Gastroesophageal sphincter (tissue), 4 donors: ENCODE results near the gene SDK1. TPM values are rescaled to one million over a fixed set of nuclear protein-coding genes. Genes with fewer than 3 reads are reported as not detected.

ENCODE experiments used
- ATAC-seq: fragments of 150-250 bp; one replicate; pipeline ENCODE4 v1.9.1; 2016; ENCODE audit warnings: mild to moderate bottlenecking, moderate library complexity
- H3K27ac ChIP-seq, 4 donors: fragments of 200-600 bp; sonication (generic) in 3 of 4; 1 replicate in 3 of 4; 2 replicates in 1 of 4; pipeline ENCODE4 v1.5.1; 2016 to 2019
- H3K27me3 ChIP-seq: fragments of 200-600 bp; sonication (generic); one replicate; pipeline ENCODE4 v1.5.1; 2019
- H3K36me3 ChIP-seq, 2 donors: fragments of 200-600 bp; sonication (generic); one replicate each; pipeline ENCODE4 v1.5.1; 2019; ENCODE audit warnings: control low read depth in 1 of 2
- H3K4me1 ChIP-seq, 3 donors: fragments of 200-600 bp; sonication (generic); 1 replicate in 2 of 3; 2 replicates in 1 of 3; pipeline ENCODE4 v1.5.1; 2016 to 2019; ENCODE audit warnings: control low read depth in 2 of 3
- H3K4me3 ChIP-seq, 2 donors: fragments of 200-600 bp; sonication (generic); one replicate each; pipeline ENCODE4 v1.5.1; 2019; ENCODE audit warnings: mild to moderate bottlenecking in 1 of 2, moderate library complexity in 1 of 2
- H3K9me3 ChIP-seq, 3 donors: fragments of 200-600 bp; sonication (generic); one replicate each; pipeline ENCODE4 v1.5.1; 2017 to 2019; ENCODE audit warnings: control low read depth in 2 of 3
- EP300 ChIP-seq: sonication (generic); formaldehyde crosslinking; IDR thresholded peaks from one replicate; pipeline ENCODE4 v1.6.1; 2017; ENCODE audit warnings: antibody characterized with exemption, mild to moderate bottlenecking
- POLR2A ChIP-seq, 2 donors: fragments of 450-650 bp; IDR thresholded peaks; one replicate each; pipeline ENCODE4 v1.6.1; 2017; ENCODE audit warnings: antibody characterized with exemption in 2 of 2, mild to moderate bottlenecking in 2 of 2, moderate library complexity in 1 of 2
- POLR2AphosphoS5 ChIP-seq: sonication (generic); formaldehyde crosslinking; IDR thresholded peaks from one replicate; pipeline ENCODE4 v1.6.1; 2017; ENCODE audit warnings: antibody characterized with exemption
- WGBS, 2 donors: methylation state at CpG; one replicate each; pipeline ENCODE4 v1.1.5; 2018; ENCODE audit warnings: low coverage in 1 of 2; 5-methylcytosine and 5-hydroxymethylcytosine counted together
- total RNA-seq, 4 donors: library from RNA; depleted of rRNA; stranded (reverse); fragments of >200 nt; gene quantifications; one replicate each; pipeline ENCODE4 v1.1.0, GENCODE V29; 2016
- TF ChIP-seq, protein P1 (sequence below), 4 experiments: fragments of 200-600 bp in 2 of 4; fragments of 450-650 bp in 2 of 4; sonication (generic) in 1 of 4; IDR thresholded peaks; one replicate each; pipeline ENCODE4 v1.5.1; 2017 to 2019; ENCODE audit warnings: antibody characterized with exemption in 4 of 4, mild to moderate bottlenecking in 2 of 4, moderate library complexity in 2 of 4

Gene SDK1
- total RNA-seq, 4 donors from 2014 or later: 6.1 to 13.6 (median 8.7) TPM

DNA sequence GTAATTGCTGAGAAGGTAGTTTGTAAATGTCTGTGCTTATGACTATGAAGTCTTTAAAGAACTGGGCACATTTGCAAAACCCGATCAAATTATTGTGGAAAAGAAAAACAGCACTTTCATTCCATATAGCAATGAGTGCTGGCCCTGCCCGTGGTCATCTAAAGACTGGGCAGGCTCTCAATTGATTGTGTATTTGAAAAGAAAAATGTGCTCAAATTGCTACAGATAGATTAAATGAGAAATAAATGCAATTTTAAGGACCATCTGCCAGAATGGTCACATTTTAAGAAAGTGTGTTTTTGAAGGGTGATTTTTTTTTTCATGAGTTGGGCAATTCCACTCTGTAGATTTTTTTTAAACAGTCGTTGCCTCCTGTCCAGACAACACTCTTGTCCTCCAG lies 672.2 kb downstream of the SDK1 start:
- no peaks in the 10 kb centered on the region for H3K4me1 ChIP-seq
- peaks cover 0 to 8% of the 10 kb centered on the region in 2 donors for H3K36me3 ChIP-seq
- TF ChIP-seq EP300 (no peak), POLR2AphosphoS5 (no peak), POLR2A (IDR thresholded peaks at IDR 0.05) (no peak)
- TF ChIP-seq, protein P1, sequence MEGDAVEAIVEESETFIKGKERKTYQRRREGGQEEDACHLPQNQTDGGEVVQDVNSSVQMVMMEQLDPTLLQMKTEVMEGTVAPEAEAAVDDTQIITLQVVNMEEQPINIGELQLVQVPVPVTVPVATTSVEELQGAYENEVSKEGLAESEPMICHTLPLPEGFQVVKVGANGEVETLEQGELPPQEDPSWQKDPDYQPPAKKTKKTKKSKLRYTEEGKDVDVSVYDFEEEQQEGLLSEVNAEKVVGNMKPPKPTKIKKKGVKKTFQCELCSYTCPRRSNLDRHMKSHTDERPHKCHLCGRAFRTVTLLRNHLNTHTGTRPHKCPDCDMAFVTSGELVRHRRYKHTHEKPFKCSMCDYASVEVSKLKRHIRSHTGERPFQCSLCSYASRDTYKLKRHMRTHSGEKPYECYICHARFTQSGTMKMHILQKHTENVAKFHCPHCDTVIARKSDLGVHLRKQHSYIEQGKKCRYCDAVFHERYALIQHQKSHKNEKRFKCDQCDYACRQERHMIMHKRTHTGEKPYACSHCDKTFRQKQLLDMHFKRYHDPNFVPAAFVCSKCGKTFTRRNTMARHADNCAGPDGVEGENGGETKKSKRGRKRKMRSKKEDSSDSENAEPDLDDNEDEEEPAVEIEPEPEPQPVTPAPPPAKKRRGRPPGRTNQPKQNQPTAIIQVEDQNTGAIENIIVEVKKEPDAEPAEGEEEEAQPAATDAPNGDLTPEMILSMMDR (IDR thresholded peaks at IDR 0.05): no peak
- no peak overlapping the region for H3K4me3 ChIP-seq
- H3K27me3 ChIP-seq: no peaks in the 10 kb centered on the region
- H3K27ac ChIP-seq: no peak overlapping the region
- H3K9me3 ChIP-seq: no peaks in the 10 kb centered on the region
- 49 to 63% methylated on average over 2 to 3 of the region's 3 CpGs for WGBS, 2 donors
- ATAC-seq: no peak

DNA sequence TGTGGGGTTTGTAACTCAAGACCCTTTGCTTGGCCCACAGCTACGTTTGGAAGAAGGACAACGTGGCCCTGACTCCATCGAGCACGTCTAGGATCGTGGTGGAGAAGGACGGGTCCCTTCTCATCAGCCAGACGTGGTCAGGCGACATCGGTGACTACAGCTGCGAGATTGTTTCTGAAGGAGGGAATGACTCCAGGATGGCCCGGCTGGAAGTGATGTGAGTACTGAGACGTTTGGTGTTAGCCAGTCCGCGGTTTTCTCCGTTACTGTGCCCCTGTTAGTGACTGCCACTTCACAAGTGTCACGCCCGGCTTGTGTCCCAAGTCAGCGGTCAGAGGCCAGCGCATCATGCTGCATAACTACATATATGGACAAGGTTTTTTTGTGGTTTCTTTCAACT lies 673.3 kb downstream of the SDK1 start:
- H3K27ac ChIP-seq: no peak overlapping the region
- WGBS, 2 donors: 85 to 90% methylated on average over 4 to 18 of the region's 19 CpGs
- H3K36me3 ChIP-seq: peaks cover 0 to 4% of the 10 kb centered on the region in 2 donors
- no peaks in the 10 kb centered on the region for H3K27me3 ChIP-seq
- no peak overlapping the region for H3K4me3 ChIP-seq
- ATAC-seq: no peak
- TF ChIP-seq, protein P1 (IDR thresholded peaks at IDR 0.05): no peak
- no peaks in the 10 kb centered on the region for H3K9me3 ChIP-seq
- H3K4me1 ChIP-seq: no peaks in the 10 kb centered on the region

DNA sequence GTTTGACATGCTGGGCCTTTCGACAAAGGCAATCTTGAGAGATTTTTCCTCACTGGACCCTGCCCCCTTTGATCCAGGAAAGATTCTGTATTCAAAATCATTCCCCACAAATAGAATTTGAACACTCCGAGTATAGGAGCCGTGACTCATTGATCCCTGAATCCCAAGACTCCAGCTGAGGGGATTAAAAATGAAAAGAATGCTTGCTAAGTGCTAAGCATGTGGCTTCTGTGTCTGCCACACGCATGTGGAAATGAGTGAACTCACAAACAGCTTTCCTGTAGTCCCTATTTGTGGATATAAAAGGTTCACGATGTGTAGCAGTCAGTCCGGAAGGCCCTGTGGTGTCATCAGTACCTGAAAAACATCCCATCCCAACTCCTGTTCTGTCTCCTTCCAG lies 674.3 kb downstream of the SDK1 start:
- no peaks in the 10 kb centered on the region for H3K27me3 ChIP-seq
- H3K27ac ChIP-seq: no peak overlapping the region
- H3K4me3 ChIP-seq: no peak overlapping the region
- no peaks in the 10 kb centered on the region for H3K4me1 ChIP-seq
- no peak for ATAC-seq
- 94 to 100% methylated on average over 3 to 4 of the region's 6 CpGs for WGBS, 2 donors
- peaks cover 0 to 3% of the 10 kb centered on the region in 2 donors for H3K36me3 ChIP-seq
- TF ChIP-seq EP300 (no peak), POLR2AphosphoS5 (no peak), POLR2A (IDR thresholded peaks at IDR 0.05) (no peak)
- TF ChIP-seq, protein P1 (IDR thresholded peaks at IDR 0.05): no peak
- H3K9me3 ChIP-seq: no peaks in the 10 kb centered on the region

DNA sequence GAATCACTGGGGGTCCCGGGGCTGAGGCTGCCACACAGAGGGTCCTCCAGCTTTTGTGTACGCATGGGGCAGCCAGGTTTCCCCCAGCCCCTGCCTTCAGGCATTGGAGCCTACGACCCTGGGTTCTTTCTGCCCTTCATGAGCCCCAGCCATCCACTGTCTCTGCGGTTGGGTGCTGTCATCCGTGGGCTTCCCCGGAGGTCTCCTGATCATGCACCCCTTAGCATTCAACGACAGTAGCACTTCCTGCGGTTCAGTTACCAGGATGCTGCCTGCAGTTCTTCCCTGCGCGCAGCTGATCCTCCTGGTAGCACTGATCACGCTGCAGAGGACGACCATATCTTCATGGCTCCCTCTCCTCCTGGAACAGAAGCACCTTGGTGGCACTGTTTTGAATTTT lies 676.3 kb downstream of the SDK1 start:
- Histone ChIP-seq H3K4me3 (no peak overlapping the region), H3K4me1 (no peaks in the 10 kb centered on the region), H3K36me3 (peaks cover 0 to 3% of the 10 kb centered on the region in 2 donors), H3K9me3 (peaks cover 0 to 4% (median 0%) of the 10 kb centered on the region in 3 donors), H3K27ac (no peak overlapping the region), H3K27me3 (no peaks in the 10 kb centered on the region)
- WGBS, 2 donors: 94% methylated on average over 7 of the region's 12 CpGs; no CpG with 5 or more reads in 1 of the 2 donors
- TF ChIP-seq, protein P1 (IDR thresholded peaks at IDR 0.05): no peak
- TF ChIP-seq POLR2A (IDR thresholded peaks at IDR 0.05) (no peak), POLR2AphosphoS5 (no peak), EP300 (no peak)
- no peak for ATAC-seq

DNA sequence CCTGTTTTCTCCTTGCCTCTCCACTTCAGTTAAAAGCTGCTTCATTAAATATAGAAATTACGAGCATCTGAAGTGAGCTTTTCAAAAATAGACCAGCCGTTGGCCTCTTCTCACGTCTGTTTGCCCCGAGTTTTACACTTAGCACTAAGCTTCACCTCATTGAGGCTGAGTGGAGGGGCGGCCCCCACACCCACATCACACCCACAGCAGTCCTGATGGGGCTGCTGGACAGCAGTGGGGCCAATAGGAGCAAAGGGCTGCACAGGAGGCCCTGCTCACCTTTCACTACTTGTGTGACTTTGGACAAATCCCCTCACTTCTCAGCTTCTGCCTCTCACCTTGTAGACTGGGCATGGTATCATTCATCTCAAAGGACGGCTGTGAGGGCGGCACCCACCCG lies 677.8 kb downstream of the SDK1 start:
- WGBS, 2 donors: 80 to 88% methylated on average over 3 to 5 of the region's 8 CpGs
- no peaks in the 10 kb centered on the region for H3K27me3 ChIP-seq
- no peak overlapping the region for H3K4me3 ChIP-seq
- TF ChIP-seq, protein P1 (IDR thresholded peaks at IDR 0.05): no peak
- TF ChIP-seq POLR2A (IDR thresholded peaks at IDR 0.05) (no peak), EP300 (no peak), POLR2AphosphoS5 (no peak)
- no peaks in the 10 kb centered on the region for H3K4me1 ChIP-seq
- H3K27ac ChIP-seq: no peak overlapping the region
- H3K9me3 ChIP-seq: peaks cover 0 to 4% (median 0%) of the 10 kb centered on the region in 3 donors
- peaks cover 0 to 3% of the 10 kb centered on the region in 2 donors for H3K36me3 ChIP-seq
- ATAC-seq: no peak
